Fibroblast of mammary gland (primary cell): ENCODE data around the gene AURKAIP1.

Experiments used
- DNase-seq: peaks from one replicate; pipeline ENCODE4 v3.0.0-alpha.2; 2010; ENCODE audit warnings: low read depth
- H3K4me3 ChIP-seq: 2 replicates; pipeline ENCODE4 v1.5.1; 2011; ENCODE audit warnings: low read depth, mild to moderate bottlenecking, low read length, moderate library complexity; ENCODE audit not compliant: control insufficient read depth
- TF ChIP-seq, protein P1 (sequence below): conservative IDR thresholded peaks from 2 replicates; pipeline ENCODE4 v1.5.1; 2011; ENCODE audit warnings: low read depth, low read length, inconsistent platforms; ENCODE audit not compliant: control insufficient read depth, insufficient read depth

Gene AURKAIP1

DNA sequence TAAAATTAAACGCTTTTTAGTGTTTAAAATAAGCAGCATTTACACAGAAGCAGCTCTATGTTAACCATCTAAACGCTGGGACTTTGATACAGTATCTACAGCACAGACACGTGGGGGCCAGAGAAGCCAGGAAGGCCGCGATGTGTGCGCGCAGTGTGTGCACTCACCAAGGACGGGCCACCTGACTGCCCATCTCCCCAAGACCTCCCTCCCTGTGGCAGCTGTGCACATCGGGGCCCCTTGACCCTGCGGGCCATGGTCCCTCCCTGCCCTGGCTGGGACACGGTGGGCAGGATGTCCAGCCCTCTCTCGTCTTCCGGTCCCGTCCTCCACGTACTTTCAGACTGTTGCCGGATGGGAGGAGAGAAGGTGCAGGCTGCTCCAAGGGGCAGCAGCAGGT is 39.7 kb downstream of the AURKAIP1 start:
- DNase-seq = no peak
- no peak overlapping the region for H3K4me3 ChIP-seq
- TF ChIP-seq, protein P1, sequence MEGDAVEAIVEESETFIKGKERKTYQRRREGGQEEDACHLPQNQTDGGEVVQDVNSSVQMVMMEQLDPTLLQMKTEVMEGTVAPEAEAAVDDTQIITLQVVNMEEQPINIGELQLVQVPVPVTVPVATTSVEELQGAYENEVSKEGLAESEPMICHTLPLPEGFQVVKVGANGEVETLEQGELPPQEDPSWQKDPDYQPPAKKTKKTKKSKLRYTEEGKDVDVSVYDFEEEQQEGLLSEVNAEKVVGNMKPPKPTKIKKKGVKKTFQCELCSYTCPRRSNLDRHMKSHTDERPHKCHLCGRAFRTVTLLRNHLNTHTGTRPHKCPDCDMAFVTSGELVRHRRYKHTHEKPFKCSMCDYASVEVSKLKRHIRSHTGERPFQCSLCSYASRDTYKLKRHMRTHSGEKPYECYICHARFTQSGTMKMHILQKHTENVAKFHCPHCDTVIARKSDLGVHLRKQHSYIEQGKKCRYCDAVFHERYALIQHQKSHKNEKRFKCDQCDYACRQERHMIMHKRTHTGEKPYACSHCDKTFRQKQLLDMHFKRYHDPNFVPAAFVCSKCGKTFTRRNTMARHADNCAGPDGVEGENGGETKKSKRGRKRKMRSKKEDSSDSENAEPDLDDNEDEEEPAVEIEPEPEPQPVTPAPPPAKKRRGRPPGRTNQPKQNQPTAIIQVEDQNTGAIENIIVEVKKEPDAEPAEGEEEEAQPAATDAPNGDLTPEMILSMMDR = no peak

DNA sequence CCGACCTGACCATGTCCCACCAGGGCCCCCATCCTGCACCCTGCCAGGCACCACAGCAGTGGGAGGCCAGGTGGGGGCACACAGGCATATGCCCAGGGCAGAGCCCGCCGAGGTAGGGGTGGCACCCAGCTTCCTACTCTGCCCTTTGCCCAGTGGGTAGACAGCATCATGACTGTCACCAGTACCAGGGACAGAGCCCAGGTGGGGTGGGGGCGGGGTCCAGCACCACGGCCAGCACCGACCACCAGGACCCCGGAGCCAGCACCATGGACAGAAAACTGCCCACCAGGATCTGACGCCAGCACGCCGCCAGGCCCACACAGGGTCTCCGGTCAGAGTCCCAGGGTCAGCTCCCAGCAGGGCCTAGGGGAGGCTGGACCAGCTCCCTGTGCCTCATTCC is 40.2 kb downstream of the AURKAIP1 start:
- DNase-seq = no peak
- H3K4me3 ChIP-seq = no peak overlapping the region
- TF ChIP-seq, protein P1 = no peak

DNA sequence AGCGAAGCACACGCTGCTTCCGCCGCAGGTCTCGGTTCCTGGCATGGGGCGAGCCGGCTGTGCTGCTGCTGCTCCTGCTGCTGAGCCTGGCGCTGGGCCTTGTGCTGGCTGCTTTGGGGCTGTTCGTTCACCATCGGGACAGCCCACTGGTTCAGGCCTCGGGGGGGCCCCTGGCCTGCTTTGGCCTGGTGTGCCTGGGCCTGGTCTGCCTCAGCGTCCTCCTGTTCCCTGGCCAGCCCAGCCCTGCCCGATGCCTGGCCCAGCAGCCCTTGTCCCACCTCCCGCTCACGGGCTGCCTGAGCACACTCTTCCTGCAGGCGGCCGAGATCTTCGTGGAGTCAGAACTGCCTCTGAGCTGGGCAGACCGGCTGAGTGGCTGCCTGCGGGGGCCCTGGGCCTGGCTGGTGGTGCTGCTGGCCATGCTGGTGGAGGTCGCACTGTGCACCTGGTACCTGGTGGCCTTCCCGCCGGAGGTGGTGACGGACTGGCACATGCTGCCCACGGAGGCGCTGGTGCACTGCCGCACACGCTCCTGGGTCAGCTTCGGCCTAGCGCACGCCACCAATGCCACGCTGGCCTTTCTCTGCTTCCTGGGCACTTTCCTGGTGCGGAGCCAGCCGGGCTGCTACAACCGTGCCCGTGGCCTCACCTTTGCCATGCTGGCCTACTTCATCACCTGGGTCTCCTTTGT is 41.3 kb downstream of the AURKAIP1 start:
- no peak for DNase-seq
- no peak overlapping the region for H3K4me3 ChIP-seq
- TF ChIP-seq, protein P1 = no peak

DNA sequence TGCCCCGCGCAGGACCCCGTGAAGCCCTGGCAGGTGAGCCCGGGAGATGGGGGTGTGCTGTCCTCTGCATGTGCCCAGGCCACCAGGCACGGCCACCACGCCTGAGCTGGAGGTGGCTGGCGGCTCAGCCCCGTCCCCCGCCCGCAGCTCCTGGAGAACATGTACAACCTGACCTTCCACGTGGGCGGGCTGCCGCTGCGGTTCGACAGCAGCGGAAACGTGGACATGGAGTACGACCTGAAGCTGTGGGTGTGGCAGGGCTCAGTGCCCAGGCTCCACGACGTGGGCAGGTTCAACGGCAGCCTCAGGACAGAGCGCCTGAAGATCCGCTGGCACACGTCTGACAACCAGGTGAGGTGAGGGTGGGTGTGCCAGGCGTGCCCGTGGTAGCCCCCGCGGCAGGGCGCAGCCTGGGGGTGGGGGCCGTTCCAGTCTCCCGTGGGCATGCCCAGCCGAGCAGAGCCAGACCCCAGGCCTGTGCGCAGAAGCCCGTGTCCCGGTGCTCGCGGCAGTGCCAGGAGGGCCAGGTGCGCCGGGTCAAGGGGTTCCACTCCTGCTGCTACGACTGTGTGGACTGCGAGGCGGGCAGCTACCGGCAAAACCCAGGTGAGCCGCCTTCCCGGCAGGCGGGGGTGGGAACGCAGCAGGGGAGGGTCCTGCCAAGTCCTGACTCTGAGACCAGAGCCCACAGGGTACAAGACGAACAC is 42.1 kb downstream of the AURKAIP1 start:
- no peak for DNase-seq
- TF ChIP-seq, protein P1 = no peak
- no peak overlapping the region for H3K4me3 ChIP-seq

DNA sequence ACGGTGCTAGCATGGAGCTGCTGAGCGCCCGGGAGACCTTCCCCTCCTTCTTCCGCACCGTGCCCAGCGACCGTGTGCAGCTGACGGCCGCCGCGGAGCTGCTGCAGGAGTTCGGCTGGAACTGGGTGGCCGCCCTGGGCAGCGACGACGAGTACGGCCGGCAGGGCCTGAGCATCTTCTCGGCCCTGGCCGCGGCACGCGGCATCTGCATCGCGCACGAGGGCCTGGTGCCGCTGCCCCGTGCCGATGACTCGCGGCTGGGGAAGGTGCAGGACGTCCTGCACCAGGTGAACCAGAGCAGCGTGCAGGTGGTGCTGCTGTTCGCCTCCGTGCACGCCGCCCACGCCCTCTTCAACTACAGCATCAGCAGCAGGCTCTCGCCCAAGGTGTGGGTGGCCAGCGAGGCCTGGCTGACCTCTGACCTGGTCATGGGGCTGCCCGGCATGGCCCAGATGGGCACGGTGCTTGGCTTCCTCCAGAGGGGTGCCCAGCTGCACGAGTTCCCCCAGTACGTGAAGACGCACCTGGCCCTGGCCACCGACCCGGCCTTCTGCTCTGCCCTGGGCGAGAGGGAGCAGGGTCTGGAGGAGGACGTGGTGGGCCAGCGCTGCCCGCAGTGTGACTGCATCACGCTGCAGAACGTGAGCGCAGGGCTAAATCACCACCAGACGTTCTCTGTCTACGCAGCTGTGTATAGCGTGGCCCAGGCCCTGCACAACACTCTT is 42.8 kb downstream of the AURKAIP1 start:
- TF ChIP-seq, protein P1 = no peak
- H3K4me3 ChIP-seq = no peak overlapping the region
- no peak for DNase-seq

DNA sequence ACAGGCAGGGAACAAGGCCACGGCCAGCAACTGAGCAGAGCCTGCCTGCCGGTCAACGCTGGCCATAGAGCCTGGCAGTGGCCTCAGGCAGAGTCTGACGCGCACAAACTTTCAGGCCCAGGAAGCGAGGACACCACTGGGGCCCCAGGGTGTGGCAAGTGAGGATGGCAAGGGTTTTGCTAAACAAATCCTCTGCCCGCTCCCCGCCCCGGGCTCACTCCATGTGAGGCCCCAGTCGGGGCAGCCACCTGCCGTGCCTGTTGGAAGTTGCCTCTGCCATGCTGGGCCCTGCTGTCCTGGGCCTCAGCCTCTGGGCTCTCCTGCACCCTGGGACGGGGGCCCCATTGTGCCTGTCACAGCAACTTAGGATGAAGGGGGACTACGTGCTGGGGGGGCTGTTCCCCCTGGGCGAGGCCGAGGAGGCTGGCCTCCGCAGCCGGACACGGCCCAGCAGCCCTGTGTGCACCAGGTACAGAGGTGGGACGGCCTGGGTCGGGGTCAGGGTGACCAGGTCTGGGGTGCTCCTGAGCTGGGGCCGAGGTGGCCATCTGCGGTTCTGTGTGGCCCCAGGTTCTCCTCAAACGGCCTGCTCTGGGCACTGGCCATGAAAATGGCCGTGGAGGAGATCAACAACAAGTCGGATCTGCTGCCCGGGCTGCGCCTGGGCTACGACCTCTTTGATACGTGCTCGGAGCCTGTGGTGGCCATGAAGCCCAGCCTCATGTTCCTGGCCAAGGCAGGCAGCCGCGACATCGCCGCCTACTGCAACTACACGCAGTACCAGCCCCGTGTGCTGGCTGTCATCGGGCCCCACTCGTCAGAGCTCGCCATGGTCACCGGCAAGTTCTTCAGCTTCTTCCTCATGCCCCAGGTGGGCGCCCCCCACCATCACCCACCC is 43.7 kb downstream of the AURKAIP1 start, which contains the start of gene TAS1R3:
Gene TAS1R3 (plus strand): TSS at position 213 of the 898 bp plus-strand sequence. CDS start 66 bp downstream, at position 279.
- TF ChIP-seq, protein P1 = no peak
- no peak for DNase-seq
- no peak within 1 kb of the TSS for H3K4me3 ChIP-seq
